HG02870 (cell line): ENCODE measurements around the gene MKI67.

Experiments used
- ATAC-seq: cut with Tn5 transposase; IDR thresholded peaks from one replicate; pipeline ENCODE4 v1.9.1; 2021; ENCODE audit warnings: mild to moderate bottlenecking, moderate library complexity; ENCODE audit not compliant: unreplicated experiment

Gene MKI67

GRCh38 chr10:128068398-128069285 is 57.6 kb downstream of the MKI67 start:
- no peak for ATAC-seq

- ATAC-seq: no peak
Observed at GRCh38 chr10:128067691-128068397, 58.4 kb downstream of the MKI67 start.

GRCh38 chr10:128066870-128067382 is 59.3 kb downstream of the MKI67 start:
- ATAC-seq: no peak

GRCh38 chr10:128065881-128066534 is 60.2 kb downstream of the MKI67 start:
- ATAC-seq: no peak

- ATAC-seq: peak; percentile 37
Observed at GRCh38 chr10:128064970-128065580, 61.1 kb downstream of the MKI67 start.

GRCh38 chr10:128064108-128064969 is 61.9 kb downstream of the MKI67 start:
- peak; percentile 26 for ATAC-seq

- peak; percentile 31 for ATAC-seq
Observed at GRCh38 chr10:128063736-128064107, 62.5 kb downstream of the MKI67 start.

GRCh38 chr10:128062881-128063563 is 63.2 kb downstream of the MKI67 start:
- peak; percentile 46 for ATAC-seq

- no peak for ATAC-seq
Observed at GRCh38 chr10:128062331-128062880, 63.8 kb downstream of the MKI67 start.

- no peak for ATAC-seq
Observed at GRCh38 chr10:128061306-128062300, 64.6 kb downstream of the MKI67 start.

GRCh38 chr10:128060341-128061250 is 65.6 kb downstream of the MKI67 start:
- no peak for ATAC-seq

GRCh38 chr10:128059982-128060293 is 66.3 kb downstream of the MKI67 start:
- no peak for ATAC-seq

GRCh38 chr10:128059266-128059981 is 66.8 kb downstream of the MKI67 start:
- ATAC-seq: no peak

GRCh38 chr10:128058750-128059134 is 67.5 kb downstream of the MKI67 start:
- ATAC-seq: no peak

GRCh38 chr10:128058106-128058749 is 68.0 kb downstream of the MKI67 start:
- ATAC-seq: no peak
